Neuronal stem cell (in vitro differentiated cells): ENCODE results near the gene PLCL1.

Experiments used
- DNase-seq: peaks from one replicate; pipeline ENCODE4 v3.0.0-alpha.2; 2013; ENCODE audit warnings: low spot score
- H2AFZ ChIP-seq: one replicate; pipeline ENCODE4 v1.6.1; 2013; ENCODE audit warnings: mild to moderate bottlenecking, low read length, inconsistent platforms
- H2AK5ac ChIP-seq: 2 replicates; pipeline ENCODE4 v1.6.1; 2013; ENCODE audit warnings: low read depth, mild to moderate bottlenecking, inconsistent platforms, low read length, moderate library complexity, mixed read lengths
- H2BK120ac ChIP-seq: 2 replicates; pipeline ENCODE4 v1.6.1; 2013; ENCODE audit warnings: low read depth, mild to moderate bottlenecking, inconsistent platforms, low read length, moderate library complexity, mixed read lengths
- H2BK12ac ChIP-seq: one replicate; pipeline ENCODE4 v1.6.1; 2013; ENCODE audit warnings: low read length, inconsistent platforms
- H2BK15ac ChIP-seq: 2 replicates; pipeline ENCODE4 v1.6.1; 2013; ENCODE audit warnings: mild to moderate bottlenecking, low read length, inconsistent platforms, mixed read lengths
- H2BK5ac ChIP-seq: one replicate; pipeline ENCODE4 v1.6.1; 2013; ENCODE audit warnings: inconsistent platforms, mild to moderate bottlenecking, low read length, moderate library complexity
- H3K14ac ChIP-seq: one replicate; pipeline ENCODE4 v1.6.1; 2013; ENCODE audit warnings: low read length, inconsistent platforms
- H3K18ac ChIP-seq: 2 replicates; pipeline ENCODE4 v1.6.1; 2013; ENCODE audit warnings: low read length, inconsistent platforms
- H3K23ac ChIP-seq: 2 replicates; pipeline ENCODE4 v1.6.1; 2013; ENCODE audit warnings: low read depth, mild to moderate bottlenecking, mixed read lengths, low read length, inconsistent platforms; ENCODE audit not compliant: poor library complexity
- H3K27ac ChIP-seq: replicated peaks from 3 replicates; pipeline ENCODE4 v1.5.1; 2013; ENCODE audit warnings: low read length, inconsistent platforms
- H3K27me3 ChIP-seq, 3 experiments: 2 replicates each; pipeline ENCODE4 v1.6.1; 2013; ENCODE audit warnings: low read length in 3 of 3, mild to moderate bottlenecking in 2 of 3, inconsistent platforms in 1 of 3, low read depth in 1 of 3, mixed read lengths in 1 of 3, moderate library complexity in 1 of 3; ENCODE audit not compliant: control insufficient read depth in 3 of 3, insufficient read depth in 3 of 3
- H3K36me3 ChIP-seq, 2 donors: replicated peaks in 1 of 2; 2 replicates each; pipeline ENCODE4 v1.6.1; 2013; ENCODE audit warnings: low read length in 2 of 2; ENCODE audit not compliant: control insufficient read depth in 2 of 2, insufficient read depth in 2 of 2
- H3K4ac ChIP-seq: 2 replicates; pipeline ENCODE4 v1.6.1; 2013; ENCODE audit warnings: inconsistent platforms, mild to moderate bottlenecking, low read length, moderate library complexity
- H3K4me1 ChIP-seq, 2 donors: 1 replicate in 1 of 2; 2 replicates in 1 of 2; pipeline ENCODE4 v1.6.1; 2013; ENCODE audit warnings: low read length in 2 of 2, low read depth in 1 of 2; ENCODE audit not compliant: control insufficient read depth in 2 of 2, insufficient read depth in 1 of 2
- H3K4me2 ChIP-seq: one replicate; pipeline ENCODE4 v1.6.1; 2013; ENCODE audit warnings: mild to moderate bottlenecking, low read length, inconsistent platforms; ENCODE audit not compliant: insufficient read depth, poor library complexity, severe bottlenecking
- H3K4me3 ChIP-seq, 2 donors: 2 replicates each; pipeline ENCODE4 v1.5.1; 2013; ENCODE audit warnings: low read length in 2 of 2, mild to moderate bottlenecking in 2 of 2, inconsistent platforms in 1 of 2, moderate library complexity in 1 of 2
- H3K79me1 ChIP-seq: one replicate; pipeline ENCODE4 v1.6.1; 2013; ENCODE audit warnings: low read depth, mild to moderate bottlenecking, inconsistent platforms, low read length, moderate library complexity
- H3K9ac ChIP-seq: one replicate; pipeline ENCODE4 v1.6.1; 2013; ENCODE audit warnings: mild to moderate bottlenecking, low read depth, low read length, inconsistent platforms; ENCODE audit not compliant: poor library complexity
- H3K9me3 ChIP-seq, 2 donors: replicated peaks in 1 of 2; 2 replicates each; pipeline versions ENCODE3 to v1.6.1; 2013; ENCODE audit warnings: low read length in 2 of 2, mild to moderate bottlenecking in 2 of 2, inconsistent platforms in 1 of 2, low read depth in 1 of 2, mixed read lengths in 1 of 2, moderate library complexity in 1 of 2; ENCODE audit not compliant: control insufficient read depth in 2 of 2, insufficient read depth in 1 of 2
- H4K8ac ChIP-seq: one replicate; pipeline ENCODE4 v1.6.1; 2013; ENCODE audit warnings: low read depth, mild to moderate bottlenecking, inconsistent platforms, low read length, moderate library complexity
- H4K91ac ChIP-seq: one replicate; pipeline ENCODE4 v1.6.1; 2013; ENCODE audit warnings: low read length, low read depth, mild to moderate bottlenecking, inconsistent platforms; ENCODE audit not compliant: poor library complexity
- WGBS, 2 donors: extraction: QIAGEN DNeasy Blood & Tissue Kit; methylation state at CpG; one replicate each; pipeline ENCODE4 v1.1.7; 2013; ENCODE audit warnings: missing lambda C conversion rate in 2 of 2, mixed read lengths in 1 of 2; ENCODE audit not compliant: insufficient read length in 2 of 2, insufficient replicate concordance in 1 of 2; ENCODE audit errors: extremely low coverage in 2 of 2; 5-methylcytosine and 5-hydroxymethylcytosine counted together

The PLCL1 gene

DNA sequence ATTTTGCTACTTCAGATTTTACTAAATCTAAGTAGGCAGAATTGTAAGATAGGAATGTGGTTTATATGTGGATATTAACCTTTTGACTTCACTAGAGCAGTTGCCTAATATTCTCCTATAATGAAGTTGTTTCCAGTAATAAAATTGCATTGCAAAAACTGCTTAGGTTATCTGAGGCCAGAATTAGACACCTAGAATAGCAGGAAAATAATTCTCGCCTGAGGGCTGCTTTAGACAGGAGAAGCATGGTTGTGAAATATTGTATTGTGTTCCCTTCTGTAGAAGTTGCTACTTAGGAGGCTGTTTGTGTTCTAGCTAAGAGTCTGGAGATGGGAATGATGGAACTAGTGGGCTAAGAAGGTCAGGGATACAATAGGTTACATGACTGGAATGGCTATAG lies 146.3 kb downstream of the PLCL1 start:
- Histone ChIP-seq H2BK15ac (no peak overlapping the region), H2BK120ac (no peak overlapping the region), H3K4ac (no peak overlapping the region), H3K4me3 (no peak overlapping the region), H3K4me1 (peaks cover 0 to 4% of the 10 kb centered on the region in 2 donors), H3K9ac (no peak overlapping the region), H2BK12ac (no peak overlapping the region), H4K8ac (no peak overlapping the region), H3K14ac (no peak overlapping the region), H2AK5ac (no peak overlapping the region), H3K4me2 (no peak overlapping the region), H3K27me3 (peaks cover 0 to 9% (median 0%) of the 10 kb centered on the region in 3 experiments), H2AFZ (no peak overlapping the region), H3K9me3 (no peaks in the 10 kb centered on the region), H3K27ac (no peak overlapping the region), H4K91ac (no peak overlapping the region), H3K36me3 (no peaks in the 10 kb centered on the region), H3K18ac (no peak overlapping the region), H2BK5ac (no peak overlapping the region), H3K79me1 (no peaks in the 10 kb centered on the region), H3K23ac (no peak overlapping the region)
- WGBS, 2 donors = no CpG with 5 or more reads among the region's 1 CpG
- no peak for DNase-seq

DNA sequence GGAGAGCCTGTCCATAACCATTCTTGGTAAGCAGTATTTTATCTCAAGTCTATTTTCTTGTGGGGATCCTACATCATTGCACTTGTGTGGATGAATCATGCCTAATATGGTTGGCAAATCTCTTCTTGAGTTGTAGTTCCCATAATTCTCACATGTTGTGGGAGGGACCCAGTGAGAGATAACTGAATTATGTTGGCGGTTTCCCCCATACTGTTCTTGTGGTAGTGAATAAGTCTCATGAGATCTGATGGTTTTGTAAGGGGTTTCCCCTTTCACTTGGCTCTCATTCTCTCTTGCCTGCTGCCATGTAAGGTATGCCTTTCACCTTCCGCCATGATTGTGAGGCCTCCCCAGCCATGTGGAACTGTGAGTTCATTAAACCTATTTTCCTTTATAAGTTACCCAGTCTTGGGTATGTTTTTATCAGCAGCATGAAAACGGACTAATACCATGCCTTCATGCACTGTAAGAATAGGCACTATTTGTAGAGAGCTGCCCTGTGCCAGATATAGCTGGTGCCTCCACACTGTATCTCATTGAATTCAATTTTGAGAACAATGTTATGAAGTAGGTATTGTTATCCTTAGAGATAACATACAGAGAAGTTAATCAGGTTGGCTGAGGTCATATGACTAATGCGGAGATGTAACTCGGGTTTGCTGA lies 148.3 kb downstream of the PLCL1 start:
- no peak overlapping the region for H3K4ac ChIP-seq
- no peak overlapping the region for H2BK15ac ChIP-seq
- no peak overlapping the region for H2BK120ac ChIP-seq
- peaks cover 0 to 3% of the 10 kb centered on the region in 2 donors for H3K4me1 ChIP-seq
- H2BK12ac ChIP-seq = no peak overlapping the region
- no peak overlapping the region for H3K14ac ChIP-seq
- H2BK5ac ChIP-seq = no peak overlapping the region
- no peak overlapping the region for H4K8ac ChIP-seq
- H3K36me3 ChIP-seq = no peaks in the 10 kb centered on the region
- no peak overlapping the region for H3K9ac ChIP-seq
- H3K9me3 ChIP-seq = no peaks in the 10 kb centered on the region
- H3K27ac ChIP-seq = no peak overlapping the region
- no peak overlapping the region for H3K4me2 ChIP-seq
- H2AFZ ChIP-seq = no peak overlapping the region
- no peak overlapping the region for H4K91ac ChIP-seq
- peaks cover 0 to 9% (median 0%) of the 10 kb centered on the region in 3 experiments for H3K27me3 ChIP-seq
- no peaks in the 10 kb centered on the region for H3K79me1 ChIP-seq
- H2AK5ac ChIP-seq = no peak overlapping the region
- H3K23ac ChIP-seq = no peak overlapping the region
- DNase-seq = no peak
- no peak overlapping the region for H3K18ac ChIP-seq
- H3K4me3 ChIP-seq = no peak overlapping the region
- WGBS, 2 donors = no CpG with 5 or more reads among the region's 5 CpGs

DNA sequence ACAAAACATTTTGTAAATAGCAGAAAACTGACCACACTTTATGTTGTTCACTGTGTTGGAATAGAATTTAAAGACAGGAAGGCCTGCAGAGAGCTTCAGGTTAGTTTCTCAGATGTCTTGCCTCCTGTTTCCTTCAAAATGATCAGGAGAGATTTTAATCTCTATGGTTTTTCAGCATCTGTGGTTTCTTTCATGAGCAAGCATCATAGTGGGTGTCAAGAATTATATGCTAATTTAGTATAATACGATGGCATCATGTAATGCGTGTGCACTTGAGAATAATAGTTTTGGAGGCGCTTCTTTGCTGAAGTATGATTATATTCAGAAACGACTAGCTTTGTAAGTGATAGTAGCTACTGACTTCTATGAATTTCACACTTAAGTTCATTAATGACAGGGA lies 149.9 kb downstream of the PLCL1 start:
- Histone ChIP-seq H4K8ac (no peak overlapping the region), H2BK120ac (no peak overlapping the region), H3K27ac (no peak overlapping the region), H2BK15ac (no peak overlapping the region), H2BK12ac (no peak overlapping the region), H2AFZ (no peak overlapping the region), H3K9ac (no peak overlapping the region), H3K36me3 (no peaks in the 10 kb centered on the region), H3K4me3 (no peak overlapping the region), H3K9me3 (no peaks in the 10 kb centered on the region), H3K14ac (no peak overlapping the region), H3K23ac (no peak overlapping the region), H4K91ac (no peak overlapping the region), H3K4me2 (no peak overlapping the region), H3K4me1 (peaks cover 0 to 3% of the 10 kb centered on the region in 2 donors), H3K4ac (no peak overlapping the region), H2AK5ac (no peak overlapping the region), H3K27me3 (no peaks in the 10 kb centered on the region), H3K79me1 (no peaks in the 10 kb centered on the region), H2BK5ac (no peak overlapping the region), H3K18ac (no peak overlapping the region)
- WGBS, 2 donors = no CpG with 5 or more reads among the region's 4 CpGs
- no peak for DNase-seq

DNA sequence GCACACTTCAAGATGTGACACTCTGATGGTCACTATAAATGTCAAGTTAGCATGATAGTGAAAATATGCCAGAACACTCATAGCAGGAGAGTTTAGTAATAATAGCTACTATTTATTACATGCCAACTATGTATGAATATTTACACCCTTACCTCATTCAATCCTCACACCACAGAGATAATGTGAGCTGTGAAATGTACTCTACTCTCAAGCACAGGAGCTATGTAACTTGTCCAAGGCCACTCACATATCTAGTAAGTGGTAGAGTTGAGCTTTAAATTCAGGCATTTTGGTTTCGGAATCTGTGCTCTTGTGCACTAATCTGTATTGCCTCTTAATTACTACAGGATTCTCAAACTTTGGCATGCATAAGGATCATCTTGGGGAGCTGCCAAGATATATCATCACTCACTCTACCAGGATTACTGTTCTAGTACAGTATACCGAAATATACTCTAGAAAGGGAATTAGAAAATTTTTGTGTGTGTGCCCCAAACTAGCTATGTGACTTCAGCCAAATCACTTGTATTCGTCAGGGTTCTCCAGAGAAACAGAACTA lies 154.3 kb downstream of the PLCL1 start:
- no peak overlapping the region for H2AFZ ChIP-seq
- no peak overlapping the region for H3K14ac ChIP-seq
- no peak overlapping the region for H3K27ac ChIP-seq
- no peak overlapping the region for H3K9ac ChIP-seq
- no peak overlapping the region for H3K4ac ChIP-seq
- no peak overlapping the region for H2BK15ac ChIP-seq
- H3K18ac ChIP-seq = no peak overlapping the region
- H3K4me2 ChIP-seq = no peak overlapping the region
- H2BK5ac ChIP-seq = no peak overlapping the region
- H3K4me3 ChIP-seq = no peak overlapping the region
- H2BK120ac ChIP-seq = no peak overlapping the region
- no CpG with 5 or more reads among the region's 3 CpGs for WGBS, 2 donors
- no peak overlapping the region for H2BK12ac ChIP-seq
- H3K9me3 ChIP-seq = no peaks in the 10 kb centered on the region
- no peak overlapping the region for H4K8ac ChIP-seq
- H3K4me1 ChIP-seq = peaks cover 0 to 3% of the 10 kb centered on the region in 2 donors
- no peaks in the 10 kb centered on the region for H3K27me3 ChIP-seq
- H4K91ac ChIP-seq = no peak overlapping the region
- no peaks in the 10 kb centered on the region for H3K79me1 ChIP-seq
- H2AK5ac ChIP-seq = no peak overlapping the region
- DNase-seq = no peak
- H3K36me3 ChIP-seq = no peaks in the 10 kb centered on the region
- no peak overlapping the region for H3K23ac ChIP-seq
